B cell (primary cell): ENCODE results near the gene ICAM5. TPM values are rescaled to one million over a fixed set of nuclear protein-coding genes. Genes with fewer than 3 reads are reported as not detected.

Experiments
- ATAC-seq: fragments of 200-7000 bp; cut with Tn5 transposase; one replicate; pipeline ENCODE4 v1.10.0; 2021; ENCODE audit warnings: low read depth, mild to moderate bottlenecking, moderate number of reproducible peaks, moderate library complexity
- CTCF ChIA-PET: fragments of 350-600 bp; sonication (Branson Sonifier 250); formaldehyde crosslinking; loops from one replicate; lab custom pipeline; 2021; ENCODE audit warnings: antibody characterized with exemption, inconsistent platforms; lab: Charles Lee
- POLR2A ChIA-PET: fragments of 350-600 bp; sonication (Branson Sonifier 250); formaldehyde crosslinking; loops from one replicate; lab custom pipeline; 2021; ENCODE audit warnings: antibody characterized with exemption; lab: Charles Lee
- DNase-seq: peaks from one replicate; pipeline ENCODE4 v3.0.0; 2013
- H2AFZ ChIP-seq: 2 replicates; pipeline ENCODE4 v1.6.1; 2012; ENCODE audit warnings: mild to moderate bottlenecking, low read depth, low read length; ENCODE audit not compliant: insufficient read depth, poor library complexity, severe bottlenecking
- H3K27ac ChIP-seq, 2 donors: 1 replicate in 1 of 2; 2 replicates in 1 of 2; pipeline ENCODE4 v1.5.1; 2012 to 2013; ENCODE audit warnings: low read length in 2 of 2, mild to moderate bottlenecking in 2 of 2, moderate library complexity in 1 of 2
- H3K27me3 ChIP-seq, 4 experiments: fragments of 200-600 bp in 1 of 4; sonication (generic) in 1 of 4; replicated peaks in 1 of 4; 1 replicate in 2 of 4; 2 replicates in 2 of 4; pipeline versions ENCODE4 v1.6.1 to v1.7.0; 2013 to 2016; ENCODE audit warnings: low read length in 3 of 4, mild to moderate bottlenecking in 2 of 4, mixed read lengths in 1 of 4, moderate library complexity in 1 of 4; ENCODE audit not compliant: insufficient read depth in 4 of 4, control insufficient read depth in 3 of 4; ENCODE audit errors: control extremely low read depth in 1 of 4
- H3K36me3 ChIP-seq, 2 experiments: replicated peaks in 1 of 2; 1 replicate in 1 of 2; 2 replicates in 1 of 2; pipeline versions ENCODE4 v1.6.1 to v1.7.1; 2013; ENCODE audit warnings: low read length in 1 of 2; ENCODE audit not compliant: insufficient read depth in 2 of 2, control insufficient read depth in 1 of 2; ENCODE audit errors: control extremely low read depth in 1 of 2, extremely low read depth in 1 of 2
- H3K4me1 ChIP-seq, 2 donors: fragments of 200-600 bp in 1 of 2; sonication (generic) in 1 of 2; 1 replicate in 1 of 2; 2 replicates in 1 of 2; pipeline versions ENCODE4 v1.5.1 to v1.6.1; 2013 to 2017; ENCODE audit warnings: low read length in 2 of 2; ENCODE audit not compliant: control insufficient read depth in 2 of 2, insufficient read depth in 2 of 2
- H3K4me2 ChIP-seq: replicated peaks from 2 replicates; pipeline ENCODE3; 2012; ENCODE audit warnings: mild to moderate bottlenecking, low read depth, low read length; ENCODE audit not compliant: poor library complexity, severe bottlenecking
- H3K4me3 ChIP-seq, 5 experiments: fragments of 200-600 bp in 1 of 5; sonication (generic) in 1 of 5; 1 replicate in 3 of 5; 2 replicates in 2 of 5; pipeline versions ENCODE4 v1.5.1 to v1.7.0; 2011 to 2016; ENCODE audit warnings: low read length in 4 of 5, mild to moderate bottlenecking in 4 of 5, low read depth in 2 of 5, control low read depth in 1 of 5, moderate library complexity in 1 of 5; ENCODE audit not compliant: insufficient read depth in 1 of 5; ENCODE audit errors: control extremely low read depth in 1 of 5, extremely low read depth in 1 of 5
- H3K79me2 ChIP-seq: fragments of 200-600 bp; sonication (generic); one replicate; pipeline ENCODE4 v1.6.0; 2016; ENCODE audit warnings: low read length; ENCODE audit not compliant: control insufficient read depth, insufficient read depth
- H3K9ac ChIP-seq: fragments of 200-600 bp; sonication (generic); 2 replicates; pipeline ENCODE4 v1.6.1; 2017; ENCODE audit warnings: mild to moderate bottlenecking, low read length, moderate library complexity
- H3K9me3 ChIP-seq, 3 donors: one replicate each; pipeline versions ENCODE4 v1.6.1 to v1.7.1; 2013; ENCODE audit warnings: low read length in 2 of 3; ENCODE audit not compliant: control insufficient read depth in 2 of 3, insufficient read depth in 1 of 3; ENCODE audit errors: control extremely low read depth in 1 of 3
- H4K20me1 ChIP-seq: 2 replicates; pipeline ENCODE4 v1.6.0; 2012; ENCODE audit warnings: mild to moderate bottlenecking, low read length; ENCODE audit not compliant: insufficient read depth, control insufficient read depth, poor library complexity, severe bottlenecking
- H3K27ac Mint-ChIP-seq: one replicate; pipeline ENCODE4 v1.8.0; 2021; ENCODE audit warnings: mixed read lengths
- H3K27me3 Mint-ChIP-seq: one replicate; pipeline ENCODE4 v1.8.0; 2021; ENCODE audit warnings: mixed read lengths
- H3K4me1 Mint-ChIP-seq: one replicate; pipeline ENCODE4 v1.8.0; 2021; ENCODE audit warnings: mixed read lengths
- H3K4me3 Mint-ChIP-seq: one replicate; pipeline ENCODE4 v1.8.0; 2021; ENCODE audit warnings: mixed read lengths
- H3K9me3 Mint-ChIP-seq: one replicate; pipeline ENCODE4 v1.8.0; 2022; ENCODE audit warnings: mixed read lengths; ENCODE audit not compliant: insufficient read depth
- CTCF ChIP-seq: fragments of 200-600 bp; IDR thresholded peaks from one replicate; pipeline ENCODE4 v1.8.0; 2022; ENCODE audit warnings: antibody characterized with exemption, mild to moderate bottlenecking
- EZH2 ChIP-seq: IDR thresholded peaks from 2 replicates; pipeline ENCODE4 v1.6.1; 2012; ENCODE audit warnings: borderline replicate concordance, low read depth, mild to moderate bottlenecking, moderate library complexity, low read length; ENCODE audit not compliant: insufficient read depth, poor library complexity, severe bottlenecking
- WGBS: methylation state at CpG from one replicate; pipeline ENCODE4 v1.1.5; 2013; ENCODE audit warnings: missing lambda C conversion rate; ENCODE audit not compliant: insufficient coverage; 5-methylcytosine and 5-hydroxymethylcytosine counted together
- intact Hi-C: fragments of 100-400 bp; cut with micrococcal nuclease; formaldehyde crosslinking; loops from one replicate; pipeline ENCODE4 v1.10.0; 2022
- polyA plus RNA-seq: library from polyadenylated mRNA; depleted of rRNA; stranded (reverse); fragments of >200 nt; gene quantifications from 2 replicates; pipeline ENCODE4 v1.2.3, GENCODE V29; 2012
- total RNA-seq, 2 donors: library from RNA; stranded (reverse); fragments of 120-200 nt in 1 of 2; gene quantifications; 1 replicate in 1 of 2; 2 replicates in 1 of 2; pipeline versions ENCODE4 v1.2.3 to v1.2.4, GENCODE V29; 2013 to 2022

Gene ICAM5
- total and polyA plus RNA-seq, 2 donors (not counting 1 experiment from before 2014, with no cell fraction given): 0.54 TPM; not detected in 1

GRCh38 chr19:10270180-10270615 is 19.6 kb upstream of the ICAM5 start:
- Mint-ChIP-seq H3K27ac (peak overlapping the region; percentile 94), H3K27me3 (no peaks in the 10 kb centered on the region), H3K4me3 (peak overlapping the region; percentile 88), H3K4me1 (peaks cover 35% of the 10 kb centered on the region), H3K9me3 (no peaks in the 10 kb centered on the region)
- Histone ChIP-seq H2AFZ (peak overlapping the region; percentile 12), H3K36me3 (peaks cover 0 to 3% of the 10 kb centered on the region in 2 experiments), H3K27ac (peak overlapping the region; percentile 90 to 97), H3K9me3 (no peaks in the 10 kb centered on the region), H3K4me3 (peak overlapping the region; percentile 41 to 72 (median 56)), H3K27me3 (no peaks in the 10 kb centered on the region), H4K20me1 (no peaks in the 10 kb centered on the region), H3K4me2 (peak overlapping the region; percentile 84), H3K4me1 (peaks cover 13 to 35% of the 10 kb centered on the region in 2 donors), H3K79me2 (peaks cover 3% of the 10 kb centered on the region), H3K9ac (peak overlapping the region; percentile 74)
- intact Hi-C loops: loop anchor here (1.0 to 2.0 kb wide), 6 partner anchors 17 to 111 kb away; partner anchors contain the start of genes FDX2, ICAM4, RAVER1 and TYK2
- peak; percentile 93 for DNase-seq
- TF ChIP-seq CTCF (no peak), EZH2 (no peak)
- ATAC-seq: peak; percentile 64
- POLR2A ChIA-PET: interaction anchor here (0.6 to 3.5 kb wide), 12 partner anchors 10 to 374 kb away, joined by 3 to 32 read pairs (median 4); partner anchors contain the start of genes ICAM4, ICAM5, RAVER1 and TYK2
- WGBS: 1% methylated on average over 33 of the region's 37 CpGs
- CTCF ChIA-PET: interaction anchor here (0.7 to 9.2 kb wide), 25 partner anchors 10 to 372 kb away, joined by 3 to 570 read pairs (median 6); partner anchors contain the start of genes CDC37, ICAM4, ICAM5 and KRI1
